Measurements from ENCODE around the gene BRCA1. TPM values are rescaled to one million over a fixed set of nuclear protein-coding genes. Genes with fewer than 3 reads are reported as not detected.
"Not testable (repeated sequence)": the region's sequence is repeated elsewhere in the genome, so short reads cannot be mapped to it uniquely, and the experiment has no call there.

BRCA1 gene
- total RNA-seq, 1 donor from 2014 or later: 11.3 TPM

GRCh38 chr17:43106552-43106951 is 18.6 kb downstream of the BRCA1 start:
- no peak for TF ChIP-seq CTCF (IDR thresholded peaks at IDR 0.05; ENCODE audit: partially characterized antibody, unreplicated experiment)
- Mint-ChIP-seq H3K36me3 (ENCODE audit: unreplicated experiment) (no peaks in the 10 kb centered on the region), H3K9me3 (ENCODE audit: unreplicated experiment) (no peaks in the 10 kb centered on the region), H3K4me3 (ENCODE audit: unreplicated experiment) (no peak overlapping the region), H3K27me3 (ENCODE audit: unreplicated experiment) (no peaks in the 10 kb centered on the region), H3K27ac (ENCODE audit: unreplicated experiment) (no peak overlapping the region), H3K4me1 (ENCODE audit: low read depth, unreplicated experiment) (no peaks in the 10 kb centered on the region)
- DNase-seq: no peak

GRCh38 chr17:43105146-43105545 is 20.0 kb downstream of the BRCA1 start:
- H3K9me3 Mint-ChIP-seq (ENCODE audit: unreplicated experiment): no peaks in the 10 kb centered on the region
- no peaks in the 10 kb centered on the region for H3K27me3 Mint-ChIP-seq (ENCODE audit: unreplicated experiment)
- no peak overlapping the region for H3K27ac Mint-ChIP-seq (ENCODE audit: unreplicated experiment)
- no peak overlapping the region for H3K4me3 Mint-ChIP-seq (ENCODE audit: unreplicated experiment)
- no peaks in the 10 kb centered on the region for H3K4me1 Mint-ChIP-seq (ENCODE audit: low read depth, unreplicated experiment)
- no peak for DNase-seq
- H3K36me3 Mint-ChIP-seq (ENCODE audit: unreplicated experiment): no peaks in the 10 kb centered on the region
- no peak for TF ChIP-seq CTCF (IDR thresholded peaks at IDR 0.05; ENCODE audit: partially characterized antibody, unreplicated experiment)

GRCh38 chr17:43104665-43105064 is 20.5 kb downstream of the BRCA1 start:
- no peak for TF ChIP-seq CTCF (IDR thresholded peaks at IDR 0.05; ENCODE audit: partially characterized antibody, unreplicated experiment)

GRCh38 chr17:43095364-43095763 is 29.8 kb downstream of the BRCA1 start:
- DNase-seq; H3K4me3 Mint-ChIP-seq (ENCODE audit: unreplicated experiment); H3K27ac Mint-ChIP-seq (ENCODE audit: unreplicated experiment); H3K36me3 Mint-ChIP-seq (ENCODE audit: unreplicated experiment); H3K4me1 Mint-ChIP-seq (ENCODE audit: low read depth, unreplicated experiment); H3K27me3 Mint-ChIP-seq (ENCODE audit: unreplicated experiment); H3K9me3 Mint-ChIP-seq (ENCODE audit: unreplicated experiment): not testable (repeated sequence)

More at GRCh38 chr17:43104665-43105064, 20.5 kb downstream of the BRCA1 start:
- H3K9me3 Mint-ChIP-seq (ENCODE audit: unreplicated experiment): no peaks in the 10 kb centered on the region
- no peak overlapping the region for H3K4me3 Mint-ChIP-seq (ENCODE audit: unreplicated experiment)
- H3K36me3 Mint-ChIP-seq (ENCODE audit: unreplicated experiment): no peaks in the 10 kb centered on the region
- H3K4me1 Mint-ChIP-seq (ENCODE audit: low read depth, unreplicated experiment): no peaks in the 10 kb centered on the region
- no peaks in the 10 kb centered on the region for H3K27me3 Mint-ChIP-seq (ENCODE audit: unreplicated experiment)
- no peak overlapping the region for H3K27ac Mint-ChIP-seq (ENCODE audit: unreplicated experiment)
- DNase-seq: no peak

DNA sequence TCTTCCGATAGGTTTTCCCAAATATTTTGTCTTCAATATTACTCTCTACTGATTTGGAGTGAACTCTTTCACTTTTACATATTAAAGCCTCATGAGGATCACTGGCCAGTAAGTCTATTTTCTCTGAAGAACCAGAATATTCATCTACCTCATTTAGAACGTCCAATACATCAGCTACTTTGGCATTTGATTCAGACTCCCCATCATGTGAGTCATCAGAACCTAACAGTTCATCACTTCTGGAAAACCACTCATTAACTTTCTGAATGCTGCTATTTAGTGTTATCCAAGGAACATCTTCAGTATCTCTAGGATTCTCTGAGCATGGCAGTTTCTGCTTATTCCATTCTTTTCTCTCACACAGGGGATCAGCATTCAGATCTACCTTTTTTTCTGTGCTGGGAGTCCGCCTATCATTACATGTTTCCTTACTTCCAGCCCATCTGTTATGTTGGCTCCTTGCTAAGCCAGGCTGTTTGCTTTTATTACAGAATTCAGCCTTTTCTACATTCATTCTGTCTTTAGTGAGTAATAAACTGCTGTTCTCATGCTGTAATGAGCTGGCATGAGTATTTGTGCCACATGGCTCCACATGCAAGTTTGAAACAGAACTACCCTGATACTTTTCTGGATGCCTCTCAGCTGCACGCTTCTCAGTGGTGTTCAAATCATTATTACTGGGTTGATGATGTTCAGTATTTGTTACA is 30.9 kb downstream of the BRCA1 start:
- H3K36me3 Mint-ChIP-seq (ENCODE audit: unreplicated experiment): no peaks in the 10 kb centered on the region
- no peaks in the 10 kb centered on the region for H3K27me3 Mint-ChIP-seq (ENCODE audit: unreplicated experiment)
- H3K4me1 Mint-ChIP-seq (ENCODE audit: low read depth, unreplicated experiment): peaks cover 9% of the 10 kb centered on the region
- H3K27ac Mint-ChIP-seq (ENCODE audit: unreplicated experiment): no peak overlapping the region
- H3K4me3 Mint-ChIP-seq (ENCODE audit: unreplicated experiment): no peak overlapping the region
- DNase-seq: no peak
- H3K9me3 Mint-ChIP-seq (ENCODE audit: unreplicated experiment): no peaks in the 10 kb centered on the region
- no peak for TF ChIP-seq CTCF (IDR thresholded peaks at IDR 0.05; ENCODE audit: partially characterized antibody, unreplicated experiment)

All from glutamatergic neuron (in vitro differentiated cells).